Measurements from ENCODE around the gene UBA3.

Gene UBA3

GRCh38 chr3:69080233-69080920 lies at the start of gene UBA3:
TSS of gene UBA3 (minus strand) at chr3:69080365. CDS start at chr3:69080353, 12 bp downstream.
- DNase-seq, result no peak

- DNase-seq, result no peak
Measured at GRCh38 chr3:69129531-69129930, 49.4 kb upstream of the UBA3 start.

- no peak for DNase-seq
Measured at GRCh38 chr3:69128509-69128908, 48.3 kb upstream of the UBA3 start.

GRCh38 chr3:69126999-69127398 lies 46.8 kb upstream of the UBA3 start:
- no peak for DNase-seq

- DNase-seq, result no peak
Measured at GRCh38 chr3:69126216-69126615, 46.1 kb upstream of the UBA3 start.

GRCh38 chr3:69122403-69122802 lies 42.2 kb upstream of the UBA3 start, which contains the start of gene LMOD3:
TSS of gene LMOD3 (minus strand) at chr3:69122595. CDS start at chr3:69122386, 209 bp downstream.
- DNase-seq, result no peak

- DNase-seq, result no peak
Measured at GRCh38 chr3:69121950-69122349, 41.8 kb upstream of the UBA3 start.

GRCh38 chr3:69121513-69121912 lies 41.3 kb upstream of the UBA3 start:
- DNase-seq, result no peak

- no peak for DNase-seq
Measured at GRCh38 chr3:69120879-69121464, 40.8 kb upstream of the UBA3 start.

- DNase-seq, result no peak
Measured at GRCh38 chr3:69119681-69120080, 39.5 kb upstream of the UBA3 start.

GRCh38 chr3:69119138-69119537 lies 39.0 kb upstream of the UBA3 start:
- DNase-seq, result no peak

GRCh38 chr3:69118555-69118954 lies 38.4 kb upstream of the UBA3 start:
- DNase-seq, result no peak

- DNase-seq, result no peak
Measured at GRCh38 chr3:69116897-69117296, 36.7 kb upstream of the UBA3 start.

- DNase-seq, result no peak
Measured at GRCh38 chr3:69116162-69116561, 36.0 kb upstream of the UBA3 start.

- no peak for DNase-seq
Measured at GRCh38 chr3:69115731-69116130, 35.6 kb upstream of the UBA3 start.

- DNase-seq, result no peak
Measured at GRCh38 chr3:69113536-69113935, 33.4 kb upstream of the UBA3 start.

- no peak for DNase-seq
Measured at GRCh38 chr3:69110941-69111546, 30.9 kb upstream of the UBA3 start.

GRCh38 chr3:69108811-69109210 lies 28.6 kb upstream of the UBA3 start:
- DNase-seq, result no peak

- DNase-seq, result no peak
Measured at GRCh38 chr3:69107841-69108240, 27.7 kb upstream of the UBA3 start.

GRCh38 chr3:69105320-69105719 lies 25.2 kb upstream of the UBA3 start:
- no peak for DNase-seq

- no peak for DNase-seq
Measured at GRCh38 chr3:69104586-69104985, 24.4 kb upstream of the UBA3 start.

GRCh38 chr3:69103123-69103522 lies 23.0 kb upstream of the UBA3 start:
- DNase-seq, result no peak

- DNase-seq, result no peak
Measured at GRCh38 chr3:69102384-69102783, 22.2 kb upstream of the UBA3 start.

GRCh38 chr3:69099576-69099975 lies 19.4 kb upstream of the UBA3 start:
- no peak for DNase-seq
